ENCODE data around the gene PTPN11.
"Not testable (repeated sequence)": the region's sequence is repeated elsewhere in the genome, so short reads cannot be mapped to it uniquely, and the experiment has no call there.

PTPN11 gene

GRCh38 chr12:112518365-112518735 is 99.6 kb downstream of the PTPN11 start:
- no peak for DNase-seq (ENCODE audit: low read depth)
- no peak for TF ChIP-seq CTCF (conservative IDR thresholded peaks at IDR 0.05; ENCODE audit: control insufficient read depth, insufficient read depth, low read depth, low read length)
- no peak overlapping the region for H3K4me3 ChIP-seq (ENCODE audit: control insufficient read depth, low read depth, low read length)

GRCh38 chr12:112519841-112520340 is 101.1 kb downstream of the PTPN11 start:
- DNase-seq (ENCODE audit: low read depth); H3K4me3 ChIP-seq (ENCODE audit: control insufficient read depth, low read depth, low read length): not testable (repeated sequence)

GRCh38 chr12:112523856-112524255 is 105.1 kb downstream of the PTPN11 start:
- no peak for TF ChIP-seq CTCF (conservative IDR thresholded peaks at IDR 0.05; ENCODE audit: control insufficient read depth, insufficient read depth, low read depth, low read length)
- H3K4me3 ChIP-seq (ENCODE audit: control insufficient read depth, low read depth, low read length): no peak overlapping the region
- DNase-seq (ENCODE audit: low read depth): no peak

GRCh38 chr12:112524269-112524668 is 105.5 kb downstream of the PTPN11 start:
- H3K4me3 ChIP-seq (ENCODE audit: control insufficient read depth, low read depth, low read length): no peak overlapping the region
- TF ChIP-seq CTCF (conservative IDR thresholded peaks at IDR 0.05; ENCODE audit: control insufficient read depth, insufficient read depth, low read depth, low read length): no peak
- no peak for DNase-seq (ENCODE audit: low read depth)

GRCh38 chr12:112524676-112525425 is 106.1 kb downstream of the PTPN11 start:
- no peak for TF ChIP-seq CTCF (conservative IDR thresholded peaks at IDR 0.05; ENCODE audit: control insufficient read depth, insufficient read depth, low read depth, low read length)
- peak; percentile 16 for DNase-seq (ENCODE audit: low read depth)
- H3K4me3 ChIP-seq (ENCODE audit: control insufficient read depth, low read depth, low read length): no peak overlapping the region

GRCh38 chr12:112525426-112525809 is 106.7 kb downstream of the PTPN11 start:
- no peak overlapping the region for H3K4me3 ChIP-seq (ENCODE audit: control insufficient read depth, low read depth, low read length)
- no peak for TF ChIP-seq CTCF (conservative IDR thresholded peaks at IDR 0.05; ENCODE audit: control insufficient read depth, insufficient read depth, low read depth, low read length)

GRCh38 chr12:112527082-112527481 is 108.3 kb downstream of the PTPN11 start:
- DNase-seq (ENCODE audit: low read depth): no peak
- no peak overlapping the region for H3K4me3 ChIP-seq (ENCODE audit: control insufficient read depth, low read depth, low read length)

More at GRCh38 chr12:112525426-112525809, 106.7 kb downstream of the PTPN11 start:
- DNase-seq (ENCODE audit: low read depth): no peak

More at GRCh38 chr12:112527082-112527481, 108.3 kb downstream of the PTPN11 start:
- no peak for TF ChIP-seq CTCF (conservative IDR thresholded peaks at IDR 0.05; ENCODE audit: control insufficient read depth, insufficient read depth, low read depth, low read length)

All from fibroblast of mammary gland (primary cell).